ENCODE results near the gene SYT17.

GRCh38 chr16:19290860-19291259, 122.8 kb downstream of the SYT17 start:
- TF ChIP-seq CTCF (IDR thresholded peaks at IDR 0.05; ENCODE audit: low read depth, low read length): no peak
- TF ChIP-seq EZH2phosphoT487 (IDR thresholded peaks at IDR 0.05; ENCODE audit: low read depth): no peak

Measured in OCI-LY3 (cell line).